Measurements from ENCODE around the gene DFFB. TPM values are rescaled to one million over a fixed set of nuclear protein-coding genes. Genes with fewer than 3 reads are reported as not detected.

The DFFB gene
- total and polyA plus RNA-seq, 4 donors, result 5.1 to 12.1 (median 5.8) TPM

GRCh38 chr1:3930301-3931006 lies 73.2 kb downstream of the DFFB start:
- Histone ChIP-seq H3K27ac (ENCODE audit: low read depth in 1 of 2, low read length in 1 of 2) (no peak overlapping the region), H3K36me3 (ENCODE audit: control insufficient read depth in 4 of 4, insufficient read depth in 4 of 4, low read length in 4 of 4) (no peaks in the 10 kb centered on the region), H3K4me1 (ENCODE audit: control insufficient read depth in 5 of 5, insufficient read depth in 5 of 5, low read length in 5 of 5) (peaks cover 0 to 7% (median 0%) of the 10 kb centered on the region in 5 donors), H3K27me3 (ENCODE audit: control insufficient read depth in 3 of 3, insufficient read depth in 3 of 3, low read length in 2 of 3) (peaks cover 0 to 11% (median 2%) of the 10 kb centered on the region in 3 donors), H3K9ac (ENCODE audit: insufficient read depth in 1 of 2, low read length in 2 of 2) (no peak overlapping the region), H3K9me3 (ENCODE audit: control insufficient read depth in 4 of 4, insufficient read depth in 3 of 4, low read length in 3 of 4) (peaks cover 0 to 5% (median 0%) of the 10 kb centered on the region in 4 donors), H3K4me3 (no peak overlapping the region)
- no peak for TF ChIP-seq CTCF (IDR thresholded peaks at IDR 0.05; ENCODE audit: control extremely low read depth, extremely low read depth)
- WGBS, 2 donors, result 69 to 77% methylated on average over 10 of the region's 10 CpGs
- DNase-seq, result no peak
- no peak for ATAC-seq (ENCODE audit: insufficient read depth, low FRiP score)

GRCh38 chr1:3931007-3931912 lies 74.0 kb downstream of the DFFB start:
- no peaks in the 10 kb centered on the region for H3K36me3 ChIP-seq (ENCODE audit: control insufficient read depth in 4 of 4, insufficient read depth in 4 of 4, low read length in 4 of 4)
- 72 to 80% methylated on average over 17 of the region's 17 CpGs for WGBS, 2 donors
- DNase-seq (no peak), ATAC-seq (ENCODE audit: insufficient read depth, low FRiP score) (no peak)
- no peak for TF ChIP-seq CTCF (IDR thresholded peaks at IDR 0.05; ENCODE audit: control extremely low read depth, extremely low read depth)
- H3K4me1 ChIP-seq (ENCODE audit: control insufficient read depth in 5 of 5, insufficient read depth in 5 of 5, low read length in 5 of 5), result peaks cover 0 to 7% (median 0%) of the 10 kb centered on the region in 5 donors
- peaks cover 0 to 5% (median 0%) of the 10 kb centered on the region in 4 donors for H3K9me3 ChIP-seq (ENCODE audit: control insufficient read depth in 4 of 4, insufficient read depth in 3 of 4, low read length in 3 of 4)
- H3K4me3 ChIP-seq, result no peak overlapping the region
- no peak overlapping the region for H3K9ac ChIP-seq (ENCODE audit: insufficient read depth in 1 of 2, low read length in 2 of 2)
- H3K27me3 ChIP-seq (ENCODE audit: control insufficient read depth in 3 of 3, insufficient read depth in 3 of 3, low read length in 2 of 3), result peaks cover 0 to 9% (median 2%) of the 10 kb centered on the region in 3 donors
- no peak overlapping the region for H3K27ac ChIP-seq (ENCODE audit: low read depth in 1 of 2, low read length in 1 of 2)

GRCh38 chr1:3932156-3932919 lies 75.1 kb downstream of the DFFB start:
- Histone ChIP-seq H3K4me3 (no peak overlapping the region), H3K27me3 (ENCODE audit: control insufficient read depth in 3 of 3, insufficient read depth in 3 of 3, low read length in 2 of 3) (peaks cover 0 to 7% (median 2%) of the 10 kb centered on the region in 3 donors), H3K27ac (ENCODE audit: low read depth in 1 of 2, low read length in 1 of 2) (no peak overlapping the region), H3K4me1 (ENCODE audit: control insufficient read depth in 5 of 5, insufficient read depth in 5 of 5, low read length in 5 of 5) (peaks cover 0 to 7% (median 0%) of the 10 kb centered on the region in 5 donors), H3K9me3 (ENCODE audit: control insufficient read depth in 4 of 4, insufficient read depth in 3 of 4, low read length in 3 of 4) (peaks cover 0 to 5% (median 2%) of the 10 kb centered on the region in 4 donors), H3K9ac (ENCODE audit: insufficient read depth in 1 of 2, low read length in 2 of 2) (no peak overlapping the region), H3K36me3 (ENCODE audit: control insufficient read depth in 4 of 4, insufficient read depth in 4 of 4, low read length in 4 of 4) (no peaks in the 10 kb centered on the region)
- DNase-seq, result no peak
- ATAC-seq (ENCODE audit: insufficient read depth, low FRiP score), result no peak
- TF ChIP-seq CTCF (IDR thresholded peaks at IDR 0.05; ENCODE audit: control extremely low read depth, extremely low read depth), result no peak
- 75% methylated on average over 21 of the region's 21 CpGs for WGBS, 2 donors

Other genes starting within 250 kb of the DFFB start
- 10 to 100 TPM; 44.1 to 54.2 TPM for gene MEGF6, start 246.0 kb upstream of the DFFB start, total RNA-seq
- gene MEGF6, start 246.0 kb upstream of the DFFB start, polyA plus RNA-seq, result 10 to 100 TPM; 17.7 to 52.4 TPM
- gene TPRG1L, start 232.5 kb upstream of the DFFB start, total RNA-seq, result 10 to 100 TPM; 30.7 to 46.6 TPM
- gene TPRG1L, start 232.5 kb upstream of the DFFB start, polyA plus RNA-seq, result 10 to 100 TPM; 24.1 to 35.1 TPM
- gene WRAP73, start 207.4 kb upstream of the DFFB start, total RNA-seq, result 10 to 100 TPM; 17.3 to 24.7 TPM
- gene WRAP73, start 207.4 kb upstream of the DFFB start, polyA plus RNA-seq, result 10 to 100 TPM; 20.9 to 25.3 TPM
- 10 to 100 TPM in 1 of 2 donors, 1 to 10 TPM in 1; 2.5 to 12.3 TPM for gene TP73, start 205.0 kb upstream of the DFFB start, total RNA-seq
- gene TP73, start 205.0 kb upstream of the DFFB start, polyA plus RNA-seq, result 1 to 10 TPM; 1.7 to 2.0 TPM
- not detected for gene CCDC27, start 105.0 kb upstream of the DFFB start, total RNA-seq
- not detected for gene CCDC27, start 105.0 kb upstream of the DFFB start, polyA plus RNA-seq
- gene SMIM1, start 84.7 kb upstream of the DFFB start, total RNA-seq, result 10 to 100 TPM in 1 of 2 donors, 1 to 10 TPM in 1; 8.0 to 11.0 TPM
- 10 to 100 TPM; 10.7 to 15.9 TPM for gene SMIM1, start 84.7 kb upstream of the DFFB start, polyA plus RNA-seq
- gene LRRC47, start 61.0 kb upstream of the DFFB start, total RNA-seq, result 10 to 100 TPM; 22.3 to 33.9 TPM
- 10 to 100 TPM; 14.4 to 18.7 TPM for gene LRRC47, start 61.0 kb upstream of the DFFB start, polyA plus RNA-seq
- gene CEP104, start 265 bp upstream of the DFFB start, total RNA-seq, result 10 to 100 TPM; 39.5 to 56.5 TPM
- 10 to 100 TPM in 1 of 2 donors, 1 to 10 TPM in 1; 8.9 to 11.4 TPM for gene CEP104, start 265 bp upstream of the DFFB start, polyA plus RNA-seq
- gene C1orf174, start 42.8 kb downstream of the DFFB start, total RNA-seq, result 10 to 100 TPM; 19.3 TPM
- 10 to 100 TPM; 10.8 to 15.8 TPM for gene C1orf174, start 42.8 kb downstream of the DFFB start, polyA plus RNA-seq

Data from lung (tissue), 12 donors.